Amniotic epithelial cell (primary cell): ENCODE measurements around the gene GNAI2.
"Not testable (repeated sequence)": the region's sequence is repeated elsewhere in the genome, so short reads cannot be mapped to it uniquely, and the experiment has no call there.

ENCODE experiments used
- DNase-seq: peaks from one replicate; pipeline ENCODE4 v3.0.0-alpha.2; 2010; ENCODE audit warnings: low read depth

The GNAI2 gene

GRCh38 chr3:50278123-50278879 lies 42.3 kb downstream of the GNAI2 start:
- DNase-seq, result no peak

- DNase-seq, result no peak
These were observed 42.8 kb downstream of the GNAI2 start, which contains the start of gene LSMEM2 for GRCh38 chr3:50278880-50279224. LSMEM2 (plus strand) TSS chr3:50279087; CDS start chr3:50279114, 27 bp downstream.

DNA sequence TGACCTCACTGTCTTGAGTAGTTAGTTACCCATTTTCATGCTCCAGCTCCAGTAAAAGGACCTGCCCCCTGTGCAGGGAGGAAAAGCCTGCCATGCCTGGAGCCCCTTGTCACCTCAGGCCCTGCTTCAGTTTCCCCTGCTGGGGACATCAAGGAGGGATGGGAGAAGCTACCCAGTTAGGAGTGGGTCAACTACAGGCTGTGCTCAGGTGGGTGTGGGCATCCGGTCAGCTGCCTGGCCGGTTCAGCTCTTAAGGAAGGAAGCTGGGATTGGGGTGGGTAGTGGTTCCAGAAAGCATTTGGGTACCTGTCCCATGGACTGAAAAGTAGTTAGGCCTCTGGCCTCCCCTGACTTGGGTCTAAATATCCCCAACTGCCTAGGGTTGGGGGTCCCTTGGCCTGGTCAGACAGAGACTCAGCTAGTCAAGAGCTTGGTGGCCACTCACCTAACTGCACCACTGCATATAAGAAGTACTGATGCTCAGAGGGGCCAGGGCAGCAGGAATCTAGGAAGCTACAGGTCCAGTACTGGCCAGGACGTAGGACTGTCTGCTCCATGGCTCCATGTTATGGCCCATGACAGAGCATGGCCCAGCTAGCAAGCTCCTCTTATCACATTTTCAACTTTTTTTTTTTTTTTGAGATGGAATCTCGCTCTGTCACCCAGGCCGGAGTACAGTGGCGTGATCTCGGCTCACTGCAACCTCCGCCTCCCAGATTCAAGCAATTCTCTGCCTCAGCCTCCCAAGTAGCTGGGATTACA lies 43.4 kb downstream of the GNAI2 start:
- DNase-seq, result no peak

- not testable (repeated sequence) for DNase-seq
These were observed 48.1 kb downstream of the GNAI2 start for GRCh38 chr3:50284121-50284520.

DNA sequence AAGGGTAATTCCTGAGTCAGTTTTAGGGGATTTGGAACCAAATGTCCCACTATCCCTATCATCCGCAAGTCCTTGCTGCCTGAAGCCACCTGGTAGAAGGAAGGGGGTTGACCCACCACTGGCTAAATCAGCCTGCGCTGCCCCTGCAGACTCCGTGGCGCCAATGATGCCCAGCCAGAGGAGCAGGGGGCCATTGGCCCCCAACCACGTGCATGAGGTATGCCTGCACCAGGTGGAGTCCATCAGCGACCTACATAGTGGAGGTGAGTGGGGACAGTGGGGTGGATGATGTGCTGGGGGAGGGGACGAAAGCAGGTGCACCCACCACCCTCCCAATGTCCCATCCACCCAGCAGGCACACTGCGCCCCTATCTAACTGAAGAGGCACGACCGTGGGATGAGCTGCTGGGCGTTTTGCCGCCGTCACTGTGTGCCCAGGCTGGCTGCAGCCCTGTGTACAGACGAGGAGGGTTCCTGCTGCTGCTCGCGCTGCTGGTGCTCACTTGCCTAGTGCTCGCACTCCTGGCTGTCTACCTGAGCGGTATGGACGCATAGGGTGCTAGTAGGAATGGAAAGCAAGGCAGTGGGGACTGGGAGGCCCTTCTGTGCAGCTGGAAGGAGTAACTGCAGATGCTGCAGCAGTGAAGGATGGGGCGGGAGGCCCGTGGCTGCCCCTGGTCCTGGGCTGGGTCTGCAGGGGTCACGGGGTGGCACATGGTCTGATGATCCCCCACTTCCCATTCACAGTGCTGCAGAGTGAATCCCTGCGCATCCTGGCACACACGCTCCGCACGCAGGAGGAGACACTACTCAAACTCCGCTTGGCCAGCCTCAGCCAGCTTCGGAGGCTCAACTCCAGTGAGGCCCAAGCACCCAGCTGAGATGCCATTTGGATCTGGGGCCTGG lies 50.6 kb downstream of the GNAI2 start:
- no peak for DNase-seq

DNA sequence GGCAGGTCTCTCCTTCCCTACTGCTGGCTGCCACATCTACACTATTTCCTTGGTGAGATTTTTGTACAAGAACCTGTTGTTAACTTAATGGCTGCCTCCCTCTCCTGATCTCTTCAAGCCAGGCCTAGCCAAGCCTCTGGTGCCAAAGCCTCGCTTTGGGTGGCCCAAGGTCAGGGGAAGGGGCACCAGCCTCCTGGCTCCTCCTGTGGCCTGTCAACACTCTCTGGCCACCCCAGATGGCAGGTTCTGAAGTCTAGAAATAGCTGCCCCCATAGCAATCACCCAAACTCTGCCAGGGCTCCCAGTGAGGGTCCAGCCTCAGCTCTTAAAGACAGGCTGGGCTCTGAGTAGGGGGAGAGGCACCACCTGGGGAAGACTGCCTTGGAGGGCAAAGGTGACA lies 51.3 kb downstream of the GNAI2 start:
- no peak for DNase-seq

DNA sequence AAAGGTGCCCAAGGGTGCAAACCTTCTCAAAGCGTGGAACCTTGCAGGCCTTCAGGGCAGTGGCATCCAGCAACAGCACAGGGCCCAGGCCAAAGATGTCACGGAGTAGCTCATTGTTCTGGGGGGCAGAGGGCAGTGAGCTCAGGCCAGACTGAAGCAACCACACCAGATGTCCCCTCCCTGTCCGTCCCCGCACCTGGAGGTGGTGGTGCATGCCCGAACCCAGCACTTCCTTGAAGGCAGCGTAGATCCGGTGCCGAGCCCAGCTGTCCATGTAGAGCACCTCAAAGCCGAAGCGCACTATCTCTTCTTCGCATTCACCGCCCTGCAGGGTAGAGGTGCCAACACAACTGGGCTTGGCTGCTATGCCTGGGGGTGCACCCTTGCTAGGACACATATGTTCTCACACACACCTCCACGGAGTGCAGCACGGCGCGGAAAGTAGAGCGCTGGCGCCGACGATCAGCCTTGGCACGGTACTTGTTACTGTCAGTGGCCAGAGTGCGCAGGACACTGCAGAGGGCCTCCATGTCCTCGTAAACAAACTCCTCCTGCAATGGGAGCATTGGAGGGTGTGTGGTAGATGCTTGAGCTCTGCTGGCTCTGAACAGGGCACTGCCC lies 52.5 kb downstream of the GNAI2 start:
- DNase-seq, result no peak

DNA sequence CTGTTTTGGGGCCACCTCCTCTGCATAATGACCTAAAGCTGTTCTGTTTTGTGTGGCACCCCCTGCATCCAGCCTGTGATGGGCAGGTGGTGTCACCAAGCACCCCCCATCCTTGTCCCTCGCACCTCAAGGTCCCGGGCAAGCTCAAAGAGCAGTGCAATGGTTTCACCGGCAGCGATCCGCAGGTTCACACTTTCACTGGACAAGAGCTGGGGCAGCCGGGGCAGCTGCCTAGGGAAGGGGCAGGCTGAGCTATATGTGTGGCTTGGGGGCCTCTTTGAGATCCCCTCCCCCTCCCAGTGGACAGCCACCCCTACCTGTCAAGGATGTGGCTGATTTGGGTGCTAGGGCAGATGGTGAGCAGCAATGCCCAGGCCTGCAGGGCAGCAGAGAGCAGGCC lies 53.1 kb downstream of the GNAI2 start:
- no peak for DNase-seq

DNA sequence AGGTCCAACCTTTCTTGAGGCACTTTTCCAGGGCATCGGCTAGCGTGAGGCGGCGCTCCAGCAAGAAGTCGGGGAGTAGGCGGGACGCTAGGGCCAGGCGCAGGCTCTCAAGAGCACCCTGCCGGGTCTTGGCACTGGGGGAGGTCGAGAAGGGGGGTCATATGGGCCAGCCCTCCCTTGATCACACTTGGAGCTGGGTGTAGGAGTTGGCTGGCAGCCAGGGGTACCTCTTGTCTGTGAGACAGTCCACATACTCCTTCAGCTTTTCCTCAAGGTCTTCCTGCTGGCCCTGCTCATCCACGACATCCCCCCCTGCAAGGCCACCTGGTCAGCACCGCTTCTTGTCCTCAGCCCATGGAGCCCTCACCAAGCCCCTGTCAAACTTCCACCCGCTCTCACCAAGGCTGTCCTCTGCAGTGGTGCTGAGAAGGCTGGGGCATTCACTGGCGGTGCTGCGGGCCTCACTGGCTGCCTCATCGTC lies 54.2 kb downstream of the GNAI2 start:
- no peak for DNase-seq

DNA sequence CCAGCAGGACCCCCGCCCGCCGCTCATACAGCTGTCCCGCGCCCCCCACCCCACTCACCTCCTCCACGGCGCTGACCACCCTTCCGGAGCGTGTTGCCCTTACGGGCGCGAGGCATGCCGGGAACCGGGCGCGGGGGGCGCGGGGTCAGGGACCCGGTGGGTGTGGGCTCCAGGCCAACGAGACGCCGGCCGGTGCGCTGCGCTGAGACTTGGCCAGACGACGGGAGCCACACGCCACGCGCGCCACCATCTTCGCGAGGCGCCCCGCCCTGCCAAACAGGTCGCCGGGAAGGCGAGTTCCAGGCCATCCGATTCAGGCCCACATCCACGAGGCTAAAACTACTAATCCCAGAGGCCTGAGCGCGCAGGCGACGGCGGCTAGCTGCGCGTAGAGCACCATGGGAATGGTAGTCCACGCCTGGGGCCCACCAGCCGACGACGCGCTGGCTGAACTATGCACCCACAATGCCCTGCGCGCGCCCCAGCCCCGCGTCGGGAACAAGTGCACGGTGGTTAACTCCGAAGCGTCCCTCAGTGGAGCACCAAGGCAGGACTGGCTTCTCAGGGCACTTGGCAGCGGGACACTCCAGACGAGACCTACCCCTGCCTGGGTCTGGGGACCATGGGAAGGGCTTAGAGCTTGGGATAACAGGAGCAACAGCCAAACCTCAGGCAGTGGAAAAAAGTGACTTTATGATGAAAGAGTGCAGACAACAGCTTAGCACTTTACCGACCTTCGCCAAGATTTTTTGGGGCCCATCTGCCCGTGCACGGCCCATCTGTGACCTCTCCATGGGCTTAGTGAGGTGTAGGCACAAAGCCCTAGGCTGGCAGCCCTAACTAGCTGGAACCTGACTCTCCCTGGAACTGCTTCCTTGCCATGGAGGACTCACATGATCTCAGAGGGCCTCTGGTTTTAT lies 56.4 kb downstream of the GNAI2 start, which contains the start of gene IFRD2:
Gene IFRD2, minus strand, starts transcription at position 271 of the 920 bp plus-strand sequence. Its CDS starts 155 bp downstream, at position 116.
- peak; percentile 96 for DNase-seq

GRCh38 chr3:50293079-50293801 lies 57.2 kb downstream of the GNAI2 start:
- DNase-seq, result no peak

DNA sequence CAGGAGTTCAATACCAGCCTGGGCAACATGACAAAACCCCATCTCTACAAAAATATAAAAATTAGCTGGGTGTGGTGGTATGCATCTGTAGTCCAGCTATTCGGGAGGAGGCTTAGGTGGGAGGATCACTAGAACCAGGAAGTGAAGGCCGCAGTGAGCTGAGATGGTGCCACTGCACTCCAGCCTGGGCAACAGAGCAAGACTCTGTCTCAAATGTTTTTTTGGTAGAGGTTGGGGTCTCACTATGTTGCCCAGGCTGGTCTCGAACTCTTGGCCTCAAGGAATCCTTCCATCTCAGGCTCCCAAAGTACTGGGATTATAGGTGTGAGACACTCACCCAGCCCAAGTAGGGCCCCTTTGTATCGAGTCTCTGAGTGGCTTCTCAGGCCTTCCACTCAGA lies 58.1 kb downstream of the GNAI2 start:
- DNase-seq, result no peak

DNA sequence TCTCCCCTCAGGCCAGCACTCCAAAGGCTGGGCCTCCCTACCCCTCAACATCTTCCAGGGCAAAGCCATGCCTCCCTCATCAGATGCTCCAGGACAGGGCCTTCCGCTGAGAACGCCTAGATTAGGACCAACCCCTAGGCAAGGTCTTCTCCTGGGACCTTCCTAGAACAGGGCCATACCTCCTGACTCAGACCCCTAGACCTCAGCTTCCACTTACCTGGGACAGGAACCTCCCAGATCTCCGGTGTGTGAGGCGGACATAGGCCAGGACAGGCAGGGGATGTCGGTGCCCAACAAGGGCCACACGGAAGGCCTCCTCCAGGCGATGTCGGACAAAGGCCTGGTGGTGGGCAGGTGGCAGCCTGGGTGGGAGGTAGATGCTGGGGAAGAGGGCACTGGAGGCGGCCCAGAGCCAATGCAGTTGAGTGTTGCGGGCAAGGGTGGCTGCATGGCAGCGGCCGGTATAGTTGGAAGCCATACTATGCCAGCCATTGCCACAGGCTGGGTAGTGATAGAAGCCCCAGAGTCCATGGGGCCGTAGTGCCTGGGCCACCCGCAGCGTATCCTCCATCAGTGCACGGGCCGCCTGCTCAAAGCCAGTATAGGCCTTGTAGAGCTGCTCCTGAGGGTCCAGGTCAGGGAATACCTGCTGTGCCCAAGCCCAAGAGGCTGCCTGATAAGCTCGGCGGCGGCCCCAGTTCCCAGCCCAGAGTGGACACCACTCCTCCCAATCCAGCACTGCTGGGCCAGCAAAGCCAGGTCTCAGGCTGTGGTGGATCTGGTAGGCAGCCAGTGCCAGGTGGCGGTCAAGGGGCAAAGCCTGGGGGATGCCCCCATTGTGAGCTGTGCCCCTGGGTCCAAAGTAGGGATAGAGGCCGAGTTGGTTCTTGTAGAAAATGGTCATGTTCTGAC lies 58.7 kb downstream of the GNAI2 start:
- no peak for DNase-seq

DNA sequence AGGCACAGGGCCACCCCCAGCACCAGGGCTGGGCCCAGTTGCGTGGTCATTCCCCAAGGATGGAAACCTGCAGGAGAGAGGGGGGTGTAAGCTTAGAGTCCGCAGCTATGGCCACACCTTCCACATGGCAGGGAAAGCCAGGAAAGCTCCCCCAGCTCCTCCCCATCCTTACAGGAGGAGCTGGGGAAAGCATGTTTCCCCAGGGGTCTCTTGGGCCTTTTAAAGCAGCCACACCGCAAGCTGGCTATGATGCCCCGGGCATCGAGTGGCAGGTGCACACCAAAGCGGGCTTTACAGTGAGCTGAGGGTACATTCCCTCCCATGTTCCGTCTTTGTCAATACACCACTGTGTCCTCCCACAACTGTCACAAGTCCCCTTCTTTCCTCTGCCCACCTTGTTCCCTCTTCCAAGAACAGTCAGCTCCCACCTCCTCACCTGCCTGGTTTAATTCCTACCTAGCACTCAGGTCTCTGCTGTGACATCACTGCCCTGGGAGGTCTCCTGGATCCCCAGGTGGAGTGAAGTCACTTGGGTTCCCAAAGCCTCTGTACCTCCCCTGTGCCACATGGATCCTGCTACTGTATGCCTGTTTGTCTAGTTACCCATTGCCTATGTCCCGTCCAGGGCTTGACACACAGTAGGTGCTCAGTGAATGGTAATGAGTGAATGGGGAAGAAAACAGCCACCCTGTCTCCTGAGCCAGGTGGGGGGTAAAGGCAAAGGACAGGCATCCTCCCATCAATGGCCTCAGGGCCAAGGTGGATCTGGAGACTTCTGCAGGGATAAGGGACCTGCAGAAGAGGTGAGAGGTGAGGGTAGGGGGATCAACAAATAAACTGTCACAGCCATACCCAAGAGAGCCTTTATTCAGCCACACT lies 59.8 kb downstream of the GNAI2 start:
- DNase-seq, result no peak

- no peak for DNase-seq
These were observed 60.8 kb downstream of the GNAI2 start for GRCh38 chr3:50296721-50297383.

- DNase-seq, result no peak
These were observed 61.4 kb downstream of the GNAI2 start for GRCh38 chr3:50297384-50297775.
